GM18511 (cell line): ENCODE data around the gene SLC38A6.
A peak's percentile ranks its signal among the peaks of the same experiment; 100 is the strongest.
"Not testable (repeated sequence)": the region's sequence is repeated elsewhere in the genome, so short reads cannot be mapped to it uniquely, and the experiment has no call there.

ENCODE experiments used
- ATAC-seq: cut with Tn5 transposase; IDR thresholded peaks from one replicate; pipeline ENCODE4 v1.9.1; 2021; ENCODE audit warnings: mild to moderate bottlenecking, moderate library complexity; ENCODE audit not compliant: unreplicated experiment

The SLC38A6 gene

DNA sequence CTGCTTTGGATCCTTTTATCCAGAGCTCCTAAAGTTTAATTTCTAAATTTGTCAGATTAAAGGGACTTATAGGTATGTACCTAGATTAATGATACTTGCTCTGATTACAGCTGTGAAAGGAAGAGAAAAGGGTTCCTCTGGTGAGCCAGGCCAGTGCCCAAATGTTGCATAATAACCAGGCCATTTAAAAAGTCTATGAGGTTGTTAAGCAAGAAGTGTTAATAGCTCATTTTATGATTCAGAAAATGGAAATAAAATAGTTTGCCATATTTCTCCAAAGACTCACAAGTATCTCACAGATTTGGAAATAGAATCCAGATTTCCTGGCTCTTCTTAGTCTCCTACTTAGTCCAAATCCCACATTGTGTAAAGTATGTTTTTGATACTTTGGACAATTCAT is 67.6 kb downstream of the SLC38A6 start:
- no peak for ATAC-seq

GRCh38 chr14:61050417-61050816 is 69.4 kb downstream of the SLC38A6 start:
- ATAC-seq = no peak

GRCh38 chr14:61051051-61051450 is 70.0 kb downstream of the SLC38A6 start:
- ATAC-seq = no peak

DNA sequence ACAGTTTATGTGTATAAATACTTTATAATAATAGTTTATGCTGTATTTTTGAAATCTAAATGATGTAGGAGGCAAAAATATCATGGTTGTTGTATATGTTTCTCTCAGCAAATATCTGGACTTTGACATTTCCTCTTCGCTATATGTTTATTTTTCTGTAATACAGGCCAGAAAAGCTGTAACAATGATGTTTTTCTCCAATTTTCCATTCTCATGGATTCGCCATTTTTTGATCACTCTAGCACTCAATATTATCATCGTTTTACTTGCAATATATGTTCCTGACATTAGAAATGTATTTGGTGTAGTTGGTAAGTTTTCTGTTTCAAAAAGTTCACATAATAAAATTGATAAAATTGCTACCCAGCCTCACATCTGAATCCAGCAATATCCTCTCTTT is 70.6 kb downstream of the SLC38A6 start:
- ATAC-seq = no peak

DNA sequence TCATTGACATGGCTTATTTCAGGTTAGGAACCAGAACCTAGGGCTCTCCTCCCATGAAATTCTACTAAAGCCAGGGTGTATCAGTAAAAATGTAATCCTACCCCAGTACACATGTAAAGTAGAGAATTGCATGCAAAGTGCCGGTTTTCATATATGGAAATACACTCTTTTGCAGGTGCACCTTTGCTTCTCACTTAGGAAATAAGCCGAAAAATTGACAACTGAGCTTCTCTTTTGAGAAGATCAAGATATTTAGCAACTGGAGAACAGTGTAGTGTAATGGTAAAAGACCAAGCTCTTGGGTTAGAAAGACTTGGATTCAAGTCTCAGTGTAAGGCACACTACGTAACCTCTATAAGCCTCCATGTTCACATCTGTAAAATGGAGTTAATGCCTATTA is 82.4 kb downstream of the SLC38A6 start:
- ATAC-seq = no peak

- ATAC-seq = no peak
Observed at GRCh38 chr14:61064210-61064609, 83.2 kb downstream of the SLC38A6 start.

GRCh38 chr14:61064856-61065255 is 83.8 kb downstream of the SLC38A6 start:
- no peak for ATAC-seq

DNA sequence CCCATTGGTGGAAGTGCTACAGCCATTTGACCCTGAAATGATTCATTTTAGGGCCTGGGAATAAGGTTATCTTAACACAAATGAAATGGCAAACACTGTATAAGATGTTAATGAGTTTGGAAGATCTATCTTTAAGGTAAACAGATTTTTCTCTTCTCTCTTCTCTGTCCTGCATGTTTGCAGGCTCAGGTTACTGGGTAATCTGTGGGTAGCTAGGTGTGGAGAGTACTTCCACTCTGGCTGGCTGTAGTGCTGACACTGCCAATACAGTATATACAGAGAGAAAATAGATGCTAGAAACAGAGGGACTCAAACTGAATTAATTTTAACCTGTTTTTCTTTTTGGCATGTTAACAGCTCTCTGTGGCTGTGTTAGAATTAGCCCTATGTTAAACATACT is 84.6 kb downstream of the SLC38A6 start:
- no peak for ATAC-seq

- not testable (repeated sequence) for ATAC-seq
Observed at GRCh38 chr14:61072442-61072841, 91.4 kb downstream of the SLC38A6 start.

DNA sequence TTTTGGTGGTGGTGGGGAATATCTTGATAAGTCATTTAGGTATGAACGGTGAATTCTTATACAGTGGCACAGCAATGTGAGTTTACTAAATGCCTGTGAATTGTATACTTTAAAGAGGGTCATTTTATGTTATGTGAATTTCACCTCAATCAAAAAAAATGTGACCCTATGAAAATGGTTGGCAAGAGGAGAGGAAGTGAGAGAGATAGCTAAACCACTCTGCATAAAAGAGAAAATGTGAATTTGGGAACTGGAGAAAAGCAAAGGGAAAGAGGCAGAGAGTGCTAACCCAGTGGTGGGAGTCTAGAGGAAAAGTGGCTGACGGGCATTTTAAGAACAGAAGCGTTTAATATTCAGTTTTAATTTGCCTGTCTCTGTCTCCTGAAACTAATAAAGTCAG is 93.8 kb downstream of the SLC38A6 start:
- ATAC-seq = no peak

GRCh38 chr14:61076556-61076955 is 95.5 kb downstream of the SLC38A6 start:
- no peak for ATAC-seq

DNA sequence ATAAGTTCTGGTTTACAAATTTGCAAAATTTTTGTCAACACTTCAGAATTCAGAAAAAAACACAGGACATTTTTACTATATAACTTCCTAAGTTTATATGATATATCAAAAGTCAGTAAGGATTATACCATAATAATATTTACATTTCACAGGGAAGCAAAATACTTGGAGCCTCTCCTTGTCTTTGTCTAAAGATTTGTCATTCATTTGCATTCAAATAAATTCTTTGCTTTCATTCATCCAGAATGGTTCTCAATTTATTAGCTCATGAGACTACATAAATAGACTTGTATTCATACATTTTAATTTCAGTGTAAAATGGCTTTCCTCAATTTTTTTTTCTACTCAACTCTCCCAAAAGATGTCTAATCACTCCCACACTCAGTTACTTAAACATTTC is 96.4 kb downstream of the SLC38A6 start:
- ATAC-seq = no peak

GRCh38 chr14:61077951-61078720 is 97.1 kb downstream of the SLC38A6 start:
- no peak for ATAC-seq

DNA sequence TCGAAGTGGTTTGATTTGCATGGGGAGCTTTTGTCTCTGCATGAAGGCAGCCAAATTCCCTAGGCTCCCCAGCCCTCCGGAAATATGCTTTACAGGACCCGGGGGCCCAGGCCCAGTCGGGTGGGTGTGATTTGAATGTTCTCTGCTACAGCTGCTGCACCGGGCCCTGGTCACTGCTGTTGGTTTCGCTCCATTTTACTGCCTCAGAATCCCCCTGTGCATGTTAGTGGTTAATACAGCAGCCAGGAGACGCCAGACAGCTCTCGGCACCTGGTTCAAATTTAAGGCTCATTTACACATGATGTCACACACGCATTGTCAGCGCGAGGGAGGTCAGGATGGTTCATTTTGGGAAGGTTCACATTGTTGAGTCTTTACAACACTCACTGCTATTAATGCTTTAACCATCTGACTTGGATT is 99.6 kb downstream of the SLC38A6 start:
- peak; percentile 89 for ATAC-seq

GRCh38 chr14:61088081-61088480 is 107.0 kb downstream of the SLC38A6 start:
- ATAC-seq = no peak

DNA sequence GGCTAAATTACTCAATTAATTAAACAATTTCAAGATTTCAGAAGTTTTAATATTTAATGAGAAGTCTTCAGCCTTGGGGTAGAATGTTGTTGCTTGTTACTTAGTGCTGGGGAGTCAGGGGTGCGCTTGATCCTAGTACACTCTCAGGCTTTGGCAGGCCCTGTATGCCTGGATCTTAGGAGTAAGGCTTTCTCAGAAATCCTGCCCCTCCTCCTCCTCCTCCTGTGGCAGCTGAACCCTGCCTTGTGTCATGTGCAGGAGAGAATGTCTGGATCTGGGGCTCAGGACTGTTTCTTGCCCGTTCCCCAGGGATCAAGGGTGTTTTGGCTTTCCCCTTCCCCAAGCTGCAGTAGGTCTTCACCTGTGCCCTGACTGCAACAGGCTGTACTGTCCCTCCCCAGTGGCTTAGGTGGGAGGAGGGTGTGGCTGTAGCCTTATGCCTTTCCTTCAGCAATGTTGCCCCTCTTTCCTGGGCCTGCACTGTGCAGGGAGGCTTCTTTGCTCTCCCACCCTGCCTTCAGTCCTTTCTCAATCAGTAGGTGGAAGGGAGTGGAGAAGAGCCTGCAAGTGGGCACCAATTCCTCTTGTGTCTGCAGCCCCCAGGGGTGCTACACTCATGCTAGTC is 108.2 kb downstream of the SLC38A6 start:
- ATAC-seq = no peak

DNA sequence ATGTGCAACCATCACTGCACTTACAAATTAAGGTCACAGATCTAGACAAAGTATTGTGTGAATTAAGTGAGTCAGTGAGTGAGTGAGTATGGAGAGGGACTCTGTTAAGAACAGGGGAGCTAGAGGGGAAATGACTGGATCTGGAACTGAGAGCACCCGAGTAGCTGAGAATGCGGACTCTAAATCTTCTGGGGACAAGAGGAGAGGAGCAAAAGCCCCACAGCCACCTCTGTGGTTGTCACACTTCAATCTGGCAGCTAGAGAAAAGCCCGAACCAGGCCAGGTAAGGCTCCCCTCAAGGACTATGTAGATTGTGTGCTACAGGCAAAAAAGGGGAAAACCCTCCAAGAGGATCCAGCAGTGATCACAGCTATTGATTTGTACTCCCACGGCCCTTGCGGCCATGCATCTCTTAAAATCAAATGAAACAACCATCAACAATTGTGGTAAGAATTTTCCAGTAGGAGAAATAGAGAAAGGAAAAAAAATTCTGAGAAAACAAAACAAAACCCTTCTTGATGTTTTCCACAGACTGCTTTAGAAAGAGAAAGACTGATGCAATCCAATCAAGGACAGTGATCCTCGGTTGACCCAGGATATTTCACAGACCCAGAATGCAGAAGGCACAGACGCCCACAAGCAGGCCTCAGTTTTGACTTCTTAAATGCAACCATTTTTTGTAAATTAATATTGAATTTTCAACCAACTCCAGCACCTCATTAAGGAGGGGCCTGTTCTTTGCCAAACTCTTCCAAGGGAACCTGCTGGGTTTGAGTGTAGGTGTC is 109.6 kb downstream of the SLC38A6 start:
- ATAC-seq = peak; percentile 81

GRCh38 chr14:61091657-61092273 is 110.7 kb downstream of the SLC38A6 start:
- ATAC-seq = no peak

DNA sequence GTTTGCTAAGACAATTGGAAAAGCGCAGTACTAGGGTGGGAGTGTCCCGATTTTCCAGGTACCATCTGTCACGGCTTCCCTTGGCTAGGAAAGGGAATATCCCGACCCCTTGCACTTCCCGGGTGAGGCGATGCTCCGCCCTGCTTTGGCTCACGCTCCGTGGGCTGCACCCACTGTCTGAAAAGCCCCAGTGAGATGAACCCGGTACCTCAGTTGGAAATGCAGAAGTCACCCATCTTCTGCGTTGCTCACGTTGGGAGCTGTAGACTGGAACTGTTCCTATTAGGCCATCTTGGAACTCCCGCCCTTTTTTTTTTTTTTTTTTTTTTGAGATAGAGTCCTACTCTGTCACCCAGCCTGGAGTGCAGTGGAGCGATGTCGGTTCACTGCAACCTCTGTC is 117.1 kb downstream of the SLC38A6 start:
- ATAC-seq = not testable (repeated sequence)

- ATAC-seq = no peak
Observed at GRCh38 chr14:61098721-61099120, 117.7 kb downstream of the SLC38A6 start.

DNA sequence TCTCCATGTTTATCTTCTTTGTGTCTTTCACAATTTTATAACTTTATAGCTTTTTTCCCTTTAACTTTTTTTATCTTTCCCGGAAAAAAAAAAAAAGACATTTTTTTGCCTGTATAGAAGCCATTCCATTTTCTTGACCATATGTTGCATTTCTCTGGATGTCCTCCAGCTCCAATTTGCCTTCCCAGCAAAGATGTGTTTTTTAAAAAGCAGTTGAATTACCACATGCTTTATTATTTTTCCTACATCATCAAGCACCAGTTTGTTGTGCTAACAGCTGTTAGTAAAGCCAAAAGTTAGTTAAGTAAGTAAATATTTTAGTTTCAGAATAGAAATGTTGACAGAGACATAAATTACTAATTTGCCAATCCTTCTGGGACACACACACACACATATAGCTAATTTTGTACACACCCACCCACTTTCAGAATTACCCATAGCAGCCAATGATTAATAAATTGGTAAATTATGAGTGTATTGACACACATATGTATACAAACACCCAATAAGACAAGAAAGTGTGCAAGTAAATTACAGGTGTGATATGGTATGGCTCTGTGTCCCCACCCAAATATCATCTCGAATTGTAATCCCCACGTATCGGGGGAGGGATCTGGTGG is 118.3 kb downstream of the SLC38A6 start:
- ATAC-seq = peak; percentile 38
